NT2/D1 (cell line): ENCODE data around the gene PIK3R4.

ENCODE experiments used
- DNase-seq: peaks from one replicate; pipeline ENCODE4 v3.0.0-alpha.2; 2011; ENCODE audit warnings: low read depth, low spot score
- H3K27me3 ChIP-seq: 2 replicates; pipeline ENCODE4 v1.6.0; 2011; ENCODE audit warnings: mild to moderate bottlenecking; ENCODE audit not compliant: insufficient read length, insufficient read depth
- H3K36me3 ChIP-seq: 2 replicates; pipeline ENCODE4 v1.6.1; 2011; ENCODE audit warnings: mild to moderate bottlenecking, low read length, mixed read lengths; ENCODE audit not compliant: insufficient read depth, insufficient read length
- H3K4me1 ChIP-seq: 2 replicates; pipeline ENCODE4 v1.5.1; 2011; ENCODE audit not compliant: insufficient read depth, insufficient read length
- H3K4me3 ChIP-seq: 2 replicates; pipeline ENCODE4 v1.5.1; 2011; ENCODE audit warnings: low read depth; ENCODE audit not compliant: insufficient read length
- H3K9ac ChIP-seq: 2 replicates; pipeline ENCODE4 v1.6.0; 2011; ENCODE audit warnings: low read depth; ENCODE audit not compliant: insufficient read length
- H3K9me3 ChIP-seq: 2 replicates; pipeline ENCODE4 v1.5.1; 2011; ENCODE audit warnings: mild to moderate bottlenecking, low read length; ENCODE audit not compliant: insufficient read depth
- SUZ12 ChIP-seq: IDR thresholded peaks from 2 replicates; pipeline ENCODE4 v1.6.1; 2011; ENCODE audit not compliant: insufficient read length, insufficient read depth; ENCODE audit errors: extremely low read depth
- YY1 ChIP-seq: IDR thresholded peaks from 2 replicates; pipeline ENCODE4 v1.6.1; 2011; ENCODE audit not compliant: insufficient read length, insufficient read depth
- ZNF274 ChIP-seq: IDR thresholded peaks from 2 replicates; pipeline ENCODE4 v1.6.1; 2011; ENCODE audit warnings: mild to moderate bottlenecking, low read depth, low read length

Gene PIK3R4

DNA sequence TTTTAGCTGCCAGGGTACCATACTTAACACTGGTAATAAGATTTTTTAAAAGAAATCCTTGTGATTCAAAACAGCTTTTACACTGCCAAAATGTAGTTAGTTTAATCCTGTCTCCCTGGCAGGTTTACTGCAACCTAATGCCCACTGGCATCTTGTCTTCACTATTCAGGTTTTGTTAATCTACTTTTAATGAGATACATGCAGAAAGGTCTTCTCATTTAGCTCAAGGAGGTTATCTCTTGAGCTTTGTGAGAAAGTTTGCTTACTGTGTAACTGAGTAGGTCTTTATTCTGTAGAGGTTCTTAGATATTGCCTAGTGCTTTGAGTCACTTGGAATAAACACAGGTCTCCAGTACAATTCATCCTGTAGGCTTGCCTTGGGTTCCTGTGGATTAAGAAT, 110.7 kb downstream of the PIK3R4 start:
- H3K4me3 ChIP-seq = no peak overlapping the region
- 0 out of 2 replicates have a peak, but pooled peaks cover under 1% of the 10 kb centered on the region for H3K9me3 ChIP-seq
- no peaks in the 10 kb centered on the region for H3K4me1 ChIP-seq
- no peak overlapping the region for H3K9ac ChIP-seq
- no peak for DNase-seq
- no peaks in the 10 kb centered on the region for H3K36me3 ChIP-seq
- no peaks in the 10 kb centered on the region for H3K27me3 ChIP-seq
- TF ChIP-seq SUZ12 (no peak), ZNF274 (no peak), YY1 (no peak)

DNA sequence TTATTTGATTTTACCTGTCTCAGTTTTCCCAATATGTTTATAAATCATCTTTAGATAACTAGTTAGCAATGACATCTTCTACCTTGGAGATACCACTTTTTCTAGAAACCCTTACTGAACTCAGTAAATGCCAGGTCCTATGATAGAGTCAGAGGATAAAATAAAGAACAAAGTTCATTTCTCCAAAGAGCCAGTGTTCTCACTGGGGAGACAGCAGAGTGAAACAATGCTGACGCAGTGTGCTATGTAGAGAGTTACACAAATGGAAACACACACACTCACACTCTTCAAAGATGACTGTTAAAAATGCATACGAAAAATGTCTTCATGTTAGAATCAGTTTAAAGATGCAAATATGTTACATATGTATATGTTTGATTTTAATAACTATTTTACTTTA, 111.3 kb downstream of the PIK3R4 start:
- no peak for TF ChIP-seq YY1
- TF ChIP-seq SUZ12 = no peak
- TF ChIP-seq ZNF274 = no peak
- Histone ChIP-seq H3K4me1 (no peaks in the 10 kb centered on the region), H3K27me3 (no peaks in the 10 kb centered on the region), H3K36me3 (no peaks in the 10 kb centered on the region), H3K9ac (no peak overlapping the region), H3K9me3 (no peaks in the 10 kb centered on the region), H3K4me3 (no peak overlapping the region)
- DNase-seq = no peak
